Vagina (tissue), 2 donors: ENCODE results near the gene THEM5. TPM values are rescaled to one million over a fixed set of nuclear protein-coding genes. Genes with fewer than 3 reads are reported as not detected.

Experiments
- DNase-seq, 2 donors: peaks; one replicate each; pipeline ENCODE4 v3.0.0-alpha.2; 2017; ENCODE audit errors: extremely low spot score in 2 of 2
- H3K27ac ChIP-seq: fragments of 200-600 bp; sonication (generic); one replicate; pipeline ENCODE4 v1.5.1; 2019
- H3K27me3 ChIP-seq: fragments of 200-600 bp; sonication (generic); one replicate; pipeline ENCODE4 v1.5.1; 2019
- H3K36me3 ChIP-seq, 2 donors: fragments of 200-600 bp; sonication (generic); one replicate each; pipeline ENCODE4 v1.5.1; 2017 to 2019
- H3K4me1 ChIP-seq: fragments of 200-600 bp; sonication (generic); one replicate; pipeline ENCODE4 v1.5.1; 2019
- H3K4me3 ChIP-seq, 2 donors: fragments of 200-600 bp; sonication (generic); 1 replicate in 1 of 2; 2 replicates in 1 of 2; pipeline ENCODE4 v1.5.1; 2016 to 2019
- H3K9me3 ChIP-seq: fragments of 200-600 bp; sonication (generic); one replicate; pipeline ENCODE4 v1.5.1; 2019
- POLR2A ChIP-seq, 2 donors: fragments of 450-650 bp; IDR thresholded peaks; one replicate each; pipeline ENCODE4 v1.6.1; 2017; ENCODE audit warnings: antibody characterized with exemption in 2 of 2, mild to moderate bottlenecking in 2 of 2, moderate library complexity in 2 of 2
- POLR2AphosphoS5 ChIP-seq, 2 donors: sonication (generic); formaldehyde crosslinking; IDR thresholded peaks; one replicate each; pipeline ENCODE4 v1.9.0; 2017; ENCODE audit warnings: antibody characterized with exemption in 2 of 2, mild to moderate bottlenecking in 2 of 2, low read depth in 1 of 2; ENCODE audit not compliant: insufficient read depth in 1 of 2
- intact Hi-C: fragments of 100-400 bp; cut with DNase I; formaldehyde crosslinking; loops from one replicate; pipeline ENCODE4 v1.15.1; 2023
- total RNA-seq: library from RNA; depleted of rRNA; stranded (reverse); fragments of >200 nt; gene quantifications from one replicate; pipeline ENCODE4 v1.2.3, GENCODE V29; 2016
- TF ChIP-seq, protein P1 (sequence below), 3 experiments: fragments of 450-650 bp in 2 of 3; fragments of 200-600 bp in 1 of 3; sonication (generic) in 1 of 3; IDR thresholded peaks; one replicate each; pipeline ENCODE4 v1.5.1; 2017 to 2019; ENCODE audit warnings: antibody characterized with exemption in 3 of 3, mild to moderate bottlenecking in 2 of 3, moderate library complexity in 2 of 3

THEM5 gene
- total RNA-seq, 1 donor from 2014 or later: 0.98 TPM

DNA sequence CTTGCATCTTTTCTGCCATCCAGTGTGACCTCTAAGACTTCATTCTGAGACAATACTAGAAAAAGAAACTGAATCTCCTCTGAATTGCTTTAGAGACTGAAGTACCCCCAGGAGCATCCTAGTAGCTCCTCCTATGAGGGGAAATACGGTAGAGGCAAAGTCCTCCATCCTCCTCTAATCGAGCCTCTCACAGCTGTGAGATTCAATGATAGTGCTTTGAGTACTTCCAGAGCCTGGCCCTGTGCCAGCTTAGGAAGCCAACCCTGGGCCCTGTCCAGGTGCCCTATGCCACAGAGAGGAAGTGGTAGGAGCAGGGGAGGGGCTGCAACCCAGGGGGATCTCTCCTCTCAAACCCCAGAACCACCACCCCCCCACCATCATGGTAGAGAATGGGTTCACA, 32.6 kb downstream of the THEM5 start:
- Histone ChIP-seq H3K27me3 (no peaks in the 10 kb centered on the region), H3K9me3 (no peaks in the 10 kb centered on the region), H3K4me3 (no peak overlapping the region), H3K4me1 (no peaks in the 10 kb centered on the region), H3K27ac (no peak overlapping the region), H3K36me3 (no peaks in the 10 kb centered on the region)
- intact Hi-C loops: no loop called here
- TF ChIP-seq, protein P1, sequence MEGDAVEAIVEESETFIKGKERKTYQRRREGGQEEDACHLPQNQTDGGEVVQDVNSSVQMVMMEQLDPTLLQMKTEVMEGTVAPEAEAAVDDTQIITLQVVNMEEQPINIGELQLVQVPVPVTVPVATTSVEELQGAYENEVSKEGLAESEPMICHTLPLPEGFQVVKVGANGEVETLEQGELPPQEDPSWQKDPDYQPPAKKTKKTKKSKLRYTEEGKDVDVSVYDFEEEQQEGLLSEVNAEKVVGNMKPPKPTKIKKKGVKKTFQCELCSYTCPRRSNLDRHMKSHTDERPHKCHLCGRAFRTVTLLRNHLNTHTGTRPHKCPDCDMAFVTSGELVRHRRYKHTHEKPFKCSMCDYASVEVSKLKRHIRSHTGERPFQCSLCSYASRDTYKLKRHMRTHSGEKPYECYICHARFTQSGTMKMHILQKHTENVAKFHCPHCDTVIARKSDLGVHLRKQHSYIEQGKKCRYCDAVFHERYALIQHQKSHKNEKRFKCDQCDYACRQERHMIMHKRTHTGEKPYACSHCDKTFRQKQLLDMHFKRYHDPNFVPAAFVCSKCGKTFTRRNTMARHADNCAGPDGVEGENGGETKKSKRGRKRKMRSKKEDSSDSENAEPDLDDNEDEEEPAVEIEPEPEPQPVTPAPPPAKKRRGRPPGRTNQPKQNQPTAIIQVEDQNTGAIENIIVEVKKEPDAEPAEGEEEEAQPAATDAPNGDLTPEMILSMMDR (IDR thresholded peaks at IDR 0.05): no peak
- TF ChIP-seq POLR2AphosphoS5 (IDR thresholded peaks at IDR 0.05; ENCODE audit: insufficient read depth in 1 of 2, low read depth in 1 of 2) (no peak), POLR2A (IDR thresholded peaks at IDR 0.05) (no peak)
- DNase-seq: no peak

DNA sequence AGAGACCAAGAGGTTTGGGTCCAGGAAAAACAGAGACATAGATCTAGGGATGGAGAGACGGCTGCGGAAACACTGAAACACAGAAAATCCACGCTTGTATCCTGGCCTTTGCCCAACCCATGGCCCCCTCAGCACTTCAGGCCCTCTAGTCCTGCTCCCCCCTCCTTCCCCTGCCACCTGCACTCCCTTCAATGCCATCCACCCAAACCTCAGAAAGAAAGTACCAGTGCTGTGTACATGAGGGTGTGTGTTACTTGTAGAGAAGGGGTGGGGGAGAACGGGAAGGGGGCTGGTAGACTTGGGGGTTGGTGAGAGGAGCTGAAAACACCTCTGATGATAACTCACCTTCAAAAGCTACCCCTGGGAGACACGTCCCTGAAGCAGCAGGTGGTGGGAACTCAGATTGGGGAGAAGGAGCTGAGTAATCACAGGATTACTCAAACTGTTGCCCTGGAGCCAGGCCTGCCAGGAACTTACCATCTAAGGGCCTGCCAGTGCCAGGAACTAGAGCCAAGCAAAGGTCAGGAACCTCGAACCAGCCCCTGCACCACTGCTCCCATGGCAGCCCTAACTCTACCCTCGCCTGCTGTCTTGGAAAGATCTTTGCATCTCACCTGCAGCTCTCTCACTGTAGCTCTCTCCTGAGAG, 33.4 kb downstream of the THEM5 start:
- no peak overlapping the region for H3K4me3 ChIP-seq
- H3K9me3 ChIP-seq: no peaks in the 10 kb centered on the region
- H3K4me1 ChIP-seq: no peaks in the 10 kb centered on the region
- TF ChIP-seq, protein P1 (IDR thresholded peaks at IDR 0.05): no peak
- TF ChIP-seq POLR2AphosphoS5 (IDR thresholded peaks at IDR 0.05; ENCODE audit: insufficient read depth in 1 of 2, low read depth in 1 of 2): no peak
- no peak for TF ChIP-seq POLR2A (IDR thresholded peaks at IDR 0.05)
- H3K27ac ChIP-seq: no peak overlapping the region
- no peak for DNase-seq
- no peaks in the 10 kb centered on the region for H3K27me3 ChIP-seq
- H3K36me3 ChIP-seq: no peaks in the 10 kb centered on the region
- intact Hi-C loops: no loop called here

DNA sequence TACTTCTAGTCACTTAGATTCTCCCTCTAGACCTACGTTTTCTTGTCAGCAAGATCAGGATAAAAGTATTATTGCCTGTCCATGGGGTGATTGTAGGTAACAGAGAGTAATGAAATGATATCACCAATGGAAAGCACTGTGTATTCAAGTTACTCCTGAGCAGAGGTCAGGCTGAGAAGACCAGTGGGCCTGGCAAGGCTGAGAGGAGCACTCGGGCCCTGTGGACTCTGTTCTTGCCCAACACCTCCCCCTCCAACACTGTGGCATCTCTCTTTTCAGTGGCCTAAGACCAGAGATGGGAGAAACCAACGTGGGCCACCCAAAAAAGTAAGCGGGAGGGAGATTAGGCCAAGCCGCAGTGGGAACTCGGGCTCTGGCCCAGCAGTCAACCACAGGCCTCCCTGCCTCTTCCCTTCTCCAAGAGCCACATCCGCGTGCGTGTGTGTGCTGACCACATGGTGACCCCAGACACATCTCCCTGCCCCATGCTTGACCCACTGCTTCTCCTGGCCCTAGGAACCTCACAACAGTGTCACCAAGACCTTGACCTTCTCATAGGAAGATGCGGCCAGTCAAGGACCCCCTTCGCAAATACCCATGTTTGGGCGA, 34.2 kb downstream of the THEM5 start:
- Histone ChIP-seq H3K27me3 (no peaks in the 10 kb centered on the region), H3K4me3 (no peak overlapping the region), H3K4me1 (no peaks in the 10 kb centered on the region), H3K36me3 (no peaks in the 10 kb centered on the region), H3K27ac (no peak overlapping the region), H3K9me3 (no peaks in the 10 kb centered on the region)
- TF ChIP-seq, protein P1 (IDR thresholded peaks at IDR 0.05): no peak
- TF ChIP-seq POLR2A (IDR thresholded peaks at IDR 0.05): no peak
- TF ChIP-seq POLR2AphosphoS5 (IDR thresholded peaks at IDR 0.05; ENCODE audit: insufficient read depth in 1 of 2, low read depth in 1 of 2): no peak
- DNase-seq: no peak
- intact Hi-C loops: no loop called here

DNA sequence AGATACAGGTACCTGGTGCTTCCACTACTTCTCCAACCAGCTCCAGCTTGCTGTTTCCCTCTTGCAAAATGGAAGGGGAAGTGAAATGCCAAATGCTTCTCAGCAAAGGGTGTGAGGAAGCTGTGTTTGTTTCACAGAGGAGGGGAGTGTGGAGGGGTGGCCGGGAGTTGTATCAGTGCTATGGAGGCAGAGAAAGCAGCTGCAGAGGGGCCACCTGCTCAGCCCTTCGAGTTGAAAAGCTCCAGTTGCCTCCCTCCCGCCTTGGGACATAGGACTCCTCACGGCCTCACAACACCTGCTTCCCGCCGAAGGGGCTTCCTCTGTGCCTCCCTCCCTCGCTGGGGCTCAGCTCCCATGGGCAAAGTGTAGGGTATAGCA, 36.2 kb downstream of the THEM5 start:
- intact Hi-C loops: no loop called here
- Histone ChIP-seq H3K4me1 (no peaks in the 10 kb centered on the region), H3K4me3 (no peak overlapping the region), H3K9me3 (no peaks in the 10 kb centered on the region), H3K36me3 (no peaks in the 10 kb centered on the region), H3K27ac (no peak overlapping the region), H3K27me3 (no peaks in the 10 kb centered on the region)
- no peak for DNase-seq
- TF ChIP-seq, protein P1 (IDR thresholded peaks at IDR 0.05): no peak
- TF ChIP-seq POLR2A (IDR thresholded peaks at IDR 0.05) (no peak), POLR2AphosphoS5 (IDR thresholded peaks at IDR 0.05; ENCODE audit: insufficient read depth in 1 of 2, low read depth in 1 of 2) (no peak)
